ENCODE measurements around the gene MYO7A. TPM values are rescaled to one million over a fixed set of nuclear protein-coding genes. Genes with fewer than 3 reads are reported as not detected.

MYO7A gene
- total RNA-seq, 3 donors from 2014 or later (not counting 1 experiment from before 2014, with no cell fraction given), result 0.20 to 1.1 (median 0.68) TPM

- no peak overlapping the region for H3K27ac ChIP-seq (ENCODE audit: low read length)
- Mint-ChIP-seq H3K4me1 (peaks cover 0 to 8% of the 10 kb centered on the region in 2 donors), H3K36me3 (no peaks in the 10 kb centered on the region), H3K27me3 (ENCODE audit: low read depth in 2 of 2) (no peaks in the 10 kb centered on the region), H3K9me3 (no peaks in the 10 kb centered on the region), H3K4me3 (no peak overlapping the region), H3K27ac (no peak overlapping the region)
- H3K36me3 ChIP-seq (ENCODE audit: control insufficient read depth, insufficient read depth, low read length), result no peaks in the 10 kb centered on the region
- ATAC-seq (no peak), DNase-seq (no peak)
- no peaks in the 10 kb centered on the region for H3K4me1 ChIP-seq (ENCODE audit: control insufficient read depth, insufficient read depth, low read length)
- WGBS (ENCODE audit: insufficient coverage), result 67% methylated on average over 10 of the region's 11 CpGs
- no peak overlapping the region for H3K4me3 ChIP-seq (ENCODE audit: low read length)
- no peaks in the 10 kb centered on the region for H3K27me3 ChIP-seq (ENCODE audit: control insufficient read depth, insufficient read depth, low read length)
- intact Hi-C loops (cut with micrococcal nuclease), result no loop called here
- H3K9me3 ChIP-seq (ENCODE audit: control insufficient read depth, insufficient read depth, low read length), result no peaks in the 10 kb centered on the region
- TF ChIP-seq CTCF (IDR thresholded peaks at IDR 0.05), result no peak
These were observed 18.6 kb upstream of the MYO7A start for GRCh38 chr11:77109236-77110019.

GRCh38 chr11:77110836-77111235 lies 17.2 kb upstream of the MYO7A start:
- no peak overlapping the region for H3K27ac ChIP-seq (ENCODE audit: low read length)
- no peaks in the 10 kb centered on the region for H3K9me3 Mint-ChIP-seq
- no peaks in the 10 kb centered on the region for H3K9me3 ChIP-seq (ENCODE audit: control insufficient read depth, insufficient read depth, low read length)
- peaks cover 0 to 8% of the 10 kb centered on the region in 2 donors for H3K4me1 Mint-ChIP-seq
- no peaks in the 10 kb centered on the region for H3K36me3 ChIP-seq (ENCODE audit: control insufficient read depth, insufficient read depth, low read length)
- H3K36me3 Mint-ChIP-seq, result no peaks in the 10 kb centered on the region
- H3K27ac Mint-ChIP-seq, result no peak overlapping the region
- no peaks in the 10 kb centered on the region for H3K27me3 Mint-ChIP-seq (ENCODE audit: low read depth in 2 of 2)
- ATAC-seq, result no peak
- 92% methylated on average over 6 of the region's 6 CpGs for WGBS (ENCODE audit: insufficient coverage)
- no peak for TF ChIP-seq CTCF (IDR thresholded peaks at IDR 0.05)
- no peak overlapping the region for H3K4me3 ChIP-seq (ENCODE audit: low read length)
- no peak for DNase-seq
- no peaks in the 10 kb centered on the region for H3K4me1 ChIP-seq (ENCODE audit: control insufficient read depth, insufficient read depth, low read length)
- no peaks in the 10 kb centered on the region for H3K27me3 ChIP-seq (ENCODE audit: control insufficient read depth, insufficient read depth, low read length)
- no peak overlapping the region for H3K4me3 Mint-ChIP-seq
- intact Hi-C loops (cut with micrococcal nuclease), result no loop called here

GRCh38 chr11:77111277-77111676 lies 16.8 kb upstream of the MYO7A start:
- Histone ChIP-seq H3K4me3 (ENCODE audit: low read length) (no peak overlapping the region), H3K27me3 (ENCODE audit: control insufficient read depth, insufficient read depth, low read length) (no peaks in the 10 kb centered on the region), H3K4me1 (ENCODE audit: control insufficient read depth, insufficient read depth, low read length) (no peaks in the 10 kb centered on the region), H3K27ac (ENCODE audit: low read length) (no peak overlapping the region), H3K36me3 (ENCODE audit: control insufficient read depth, insufficient read depth, low read length) (no peaks in the 10 kb centered on the region), H3K9me3 (ENCODE audit: control insufficient read depth, insufficient read depth, low read length) (no peaks in the 10 kb centered on the region)
- WGBS (ENCODE audit: insufficient coverage), result 87% methylated on average over 3 of the region's 3 CpGs
- intact Hi-C loops (cut with micrococcal nuclease), result no loop called here
- no peak for ATAC-seq
- no peak for DNase-seq
- Mint-ChIP-seq H3K4me1 (peaks cover 0 to 8% of the 10 kb centered on the region in 2 donors), H3K27ac (no peak overlapping the region), H3K4me3 (no peak overlapping the region), H3K9me3 (no peaks in the 10 kb centered on the region), H3K27me3 (ENCODE audit: low read depth in 2 of 2) (no peaks in the 10 kb centered on the region), H3K36me3 (no peaks in the 10 kb centered on the region)
- TF ChIP-seq CTCF (IDR thresholded peaks at IDR 0.05), result no peak

- no peak overlapping the region for H3K4me3 Mint-ChIP-seq
- no peaks in the 10 kb centered on the region for H3K27me3 Mint-ChIP-seq (ENCODE audit: low read depth in 2 of 2)
- intact Hi-C loops (cut with micrococcal nuclease), result no loop called here
- no peak overlapping the region for H3K4me3 ChIP-seq (ENCODE audit: low read length)
- H3K4me1 Mint-ChIP-seq, result peaks cover 0 to 8% of the 10 kb centered on the region in 2 donors
- no peaks in the 10 kb centered on the region for H3K36me3 ChIP-seq (ENCODE audit: control insufficient read depth, insufficient read depth, low read length)
- no peak overlapping the region for H3K27ac ChIP-seq (ENCODE audit: low read length)
- H3K9me3 ChIP-seq (ENCODE audit: control insufficient read depth, insufficient read depth, low read length), result no peaks in the 10 kb centered on the region
- DNase-seq, result no peak
- 90% methylated on average over 6 of the region's 6 CpGs for WGBS (ENCODE audit: insufficient coverage)
- no peak for ATAC-seq
- H3K27me3 ChIP-seq (ENCODE audit: control insufficient read depth, insufficient read depth, low read length), result no peaks in the 10 kb centered on the region
- H3K4me1 ChIP-seq (ENCODE audit: control insufficient read depth, insufficient read depth, low read length), result no peaks in the 10 kb centered on the region
- no peaks in the 10 kb centered on the region for H3K36me3 Mint-ChIP-seq
- no peak for TF ChIP-seq CTCF (IDR thresholded peaks at IDR 0.05)
- H3K9me3 Mint-ChIP-seq, result no peaks in the 10 kb centered on the region
- H3K27ac Mint-ChIP-seq, result no peak overlapping the region
These were observed 16.1 kb upstream of the MYO7A start for GRCh38 chr11:77111946-77112345.
